GM21360 (cell line): ENCODE data around the gene SRMS.
"Not testable (repeated sequence)": the region's sequence is repeated elsewhere in the genome, so short reads cannot be mapped to it uniquely, and the experiment has no call there.

Experiments used
- ATAC-seq: cut with Tn5 transposase; IDR thresholded peaks from one replicate; pipeline ENCODE4 v1.9.1; 2021; ENCODE audit warnings: mild to moderate bottlenecking, moderate library complexity; ENCODE audit not compliant: unreplicated experiment

Gene SRMS

DNA sequence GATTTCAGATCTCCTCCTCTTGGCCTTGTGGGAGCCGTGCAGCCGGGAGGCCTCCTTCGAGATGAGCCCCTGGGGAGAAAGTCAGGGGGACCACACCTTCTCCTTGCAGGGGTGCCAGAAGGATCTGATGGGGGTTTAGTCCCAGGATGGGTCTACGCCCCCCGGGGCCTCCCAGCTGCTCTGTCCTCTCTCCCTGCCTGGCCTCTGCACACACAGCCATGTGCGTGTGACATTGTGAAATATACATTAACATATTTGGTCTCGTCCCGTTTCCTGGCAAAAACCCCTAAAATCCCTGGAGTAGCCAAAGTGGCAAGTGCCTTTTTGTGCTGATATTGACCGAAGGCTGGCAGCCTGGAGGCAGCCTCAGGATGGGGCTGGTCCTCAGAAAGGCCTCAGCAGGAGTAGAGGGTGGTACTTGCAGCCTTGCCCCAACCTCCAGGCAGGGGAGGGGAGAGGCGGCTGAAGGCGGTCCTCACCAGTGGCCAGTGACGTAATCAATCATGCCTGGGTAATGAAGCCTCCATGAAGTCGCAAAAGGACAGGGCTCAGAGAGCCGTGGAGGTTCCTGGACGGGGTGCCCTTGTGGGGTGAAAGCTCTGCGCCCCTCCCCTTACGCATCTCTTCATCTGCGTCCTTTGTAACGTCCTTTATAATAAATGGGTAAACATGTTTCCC, 31.6 kb upstream of the SRMS start:
- no peak for ATAC-seq

DNA sequence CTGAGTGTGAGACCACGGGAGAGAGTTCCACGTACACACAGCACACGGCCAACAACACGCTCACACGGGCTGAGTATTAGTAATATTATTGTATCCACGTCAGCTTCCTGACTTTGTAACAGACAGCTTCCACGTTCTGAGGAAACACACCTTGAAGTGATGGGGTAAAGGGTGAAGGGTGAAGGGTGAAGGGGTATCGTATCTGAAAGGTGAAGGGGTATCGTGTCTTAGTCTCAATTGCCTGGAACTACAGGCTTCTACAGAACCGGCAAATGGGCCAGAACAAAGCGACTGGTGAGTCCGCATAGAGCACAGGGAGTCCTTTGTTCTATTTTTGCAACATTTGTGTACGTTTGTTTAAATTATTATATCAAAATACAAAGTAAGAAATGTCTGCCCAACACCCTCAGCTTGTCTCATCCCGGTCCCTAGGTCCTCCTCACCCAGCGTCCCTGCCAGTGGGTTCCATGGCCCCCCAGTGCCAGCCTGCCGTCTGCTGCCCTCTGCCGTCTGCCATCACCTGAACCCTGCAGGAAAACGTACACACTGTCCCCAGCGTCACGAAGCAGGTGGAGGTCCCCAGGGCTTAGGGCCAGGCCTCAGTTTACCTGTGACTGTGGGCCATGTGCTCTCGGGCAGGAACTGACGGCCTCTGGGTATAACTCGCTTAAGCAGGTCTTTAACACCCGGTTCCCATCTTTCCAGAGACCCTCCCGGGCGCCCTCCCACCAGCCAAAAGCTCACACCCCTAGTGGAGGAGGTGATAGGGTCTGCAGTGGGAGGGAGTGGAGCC, 30.9 kb upstream of the SRMS start:
- ATAC-seq, result no peak

DNA sequence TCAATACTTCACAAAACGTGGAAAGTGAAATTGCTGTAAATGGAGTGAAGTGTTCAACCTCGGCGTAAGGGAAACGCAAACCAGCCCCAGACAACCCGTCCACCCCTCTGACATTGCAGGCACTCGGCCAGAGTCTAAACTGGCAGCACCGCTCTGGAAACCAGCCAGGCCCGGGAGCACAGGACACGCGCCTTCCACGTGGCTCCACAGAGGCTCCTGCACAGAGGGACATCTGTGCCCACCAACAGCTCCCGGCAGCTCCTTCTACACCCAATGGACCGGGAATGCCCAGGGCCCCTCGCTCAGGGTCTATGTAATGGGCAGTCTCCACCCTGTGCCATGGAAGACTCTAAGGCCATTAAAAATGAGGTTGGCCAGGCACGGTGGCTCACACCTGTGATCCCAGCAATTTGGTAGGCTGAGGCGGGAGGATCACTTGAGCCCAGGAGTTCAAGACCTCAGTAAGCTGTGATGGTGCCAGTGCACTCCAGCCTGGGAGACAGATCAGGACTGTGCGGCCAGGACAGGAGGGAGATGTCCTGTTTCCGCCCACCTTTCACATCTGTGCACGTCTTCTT, 29.9 kb upstream of the SRMS start:
- ATAC-seq, result no peak

GRCh38 chr20:63576311-63576710, 28.8 kb upstream of the SRMS start:
- ATAC-seq, result no peak

DNA sequence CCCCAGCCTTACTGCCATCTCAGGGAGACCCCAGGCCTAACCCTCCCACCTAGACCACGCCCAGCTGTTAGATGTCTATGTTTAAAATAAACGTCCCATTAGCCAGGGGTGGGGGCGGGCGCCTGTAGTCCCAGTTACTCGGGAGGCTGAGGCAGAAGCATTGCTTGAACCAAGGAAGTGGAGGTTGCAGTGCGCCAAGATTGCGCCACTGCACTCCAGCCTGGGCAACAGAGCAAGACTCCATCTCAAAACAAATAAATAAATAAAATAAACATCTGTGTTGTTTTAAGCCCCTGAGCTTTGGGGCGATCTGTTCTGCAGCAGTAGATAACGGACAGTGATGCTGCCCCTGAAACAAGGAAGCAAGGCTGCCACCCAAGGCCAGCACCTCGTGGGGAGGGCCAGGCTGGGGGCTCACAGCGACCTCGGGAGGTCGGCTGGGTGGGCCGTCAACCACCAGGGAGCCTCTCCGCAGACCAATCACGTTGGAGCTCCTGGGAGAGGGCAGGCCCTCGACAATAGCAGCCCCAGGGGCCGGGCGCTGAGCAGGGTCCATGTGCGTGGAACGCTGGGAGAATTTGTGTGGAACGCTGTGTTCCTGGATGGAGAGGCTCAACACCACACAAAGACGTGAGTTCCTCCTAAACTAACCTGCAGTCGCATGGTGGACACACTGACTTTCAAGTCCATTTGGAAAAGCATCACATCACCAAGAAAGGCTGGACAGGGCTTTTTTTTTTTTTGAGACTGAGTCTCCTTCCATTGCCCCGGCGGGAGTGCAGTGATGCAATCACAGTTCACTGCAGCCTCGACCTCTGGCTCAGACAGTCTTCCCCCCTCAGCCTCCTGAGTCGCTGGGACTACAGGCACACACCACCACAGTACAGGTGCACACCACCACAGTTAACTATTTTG, 27.5 kb upstream of the SRMS start:
- no peak for ATAC-seq

- ATAC-seq, result peak; percentile 48
These were observed 26.7 kb upstream of the SRMS start, which contains the start of gene HELZ2 for GRCh38 chr20:63574156-63574828. HELZ2 (minus strand) TSS chr20:63574239; CDS start chr20:63572385, 1,854 bp downstream.

GRCh38 chr20:63573647-63574131, 26.1 kb upstream of the SRMS start:
- no peak for ATAC-seq

GRCh38 chr20:63572788-63573646, 25.5 kb upstream of the SRMS start:
- ATAC-seq, result no peak

- no peak for ATAC-seq
These were observed 24.7 kb upstream of the SRMS start for GRCh38 chr20:63572071-63572787.

DNA sequence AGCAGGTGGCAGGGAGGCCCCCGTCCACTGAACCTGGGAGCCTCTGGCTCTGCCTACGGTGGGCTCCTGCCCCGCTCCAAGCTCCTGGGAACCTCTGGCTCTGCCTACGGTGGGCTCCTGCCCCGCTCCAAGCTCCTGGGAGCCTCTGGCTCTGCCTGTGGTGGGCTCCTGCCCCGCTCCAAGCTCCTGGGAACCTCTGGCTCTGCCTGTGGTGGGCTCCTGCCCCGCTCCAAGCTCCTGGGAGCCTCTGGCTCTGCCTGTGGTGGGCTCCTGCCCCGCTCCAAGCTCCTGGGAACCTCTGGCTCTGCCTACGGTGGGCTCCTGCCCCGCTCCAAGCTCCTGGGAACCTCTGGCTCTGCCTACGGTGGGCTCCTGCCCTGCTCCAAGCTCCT, 23.5 kb upstream of the SRMS start:
- not testable (repeated sequence) for ATAC-seq

DNA sequence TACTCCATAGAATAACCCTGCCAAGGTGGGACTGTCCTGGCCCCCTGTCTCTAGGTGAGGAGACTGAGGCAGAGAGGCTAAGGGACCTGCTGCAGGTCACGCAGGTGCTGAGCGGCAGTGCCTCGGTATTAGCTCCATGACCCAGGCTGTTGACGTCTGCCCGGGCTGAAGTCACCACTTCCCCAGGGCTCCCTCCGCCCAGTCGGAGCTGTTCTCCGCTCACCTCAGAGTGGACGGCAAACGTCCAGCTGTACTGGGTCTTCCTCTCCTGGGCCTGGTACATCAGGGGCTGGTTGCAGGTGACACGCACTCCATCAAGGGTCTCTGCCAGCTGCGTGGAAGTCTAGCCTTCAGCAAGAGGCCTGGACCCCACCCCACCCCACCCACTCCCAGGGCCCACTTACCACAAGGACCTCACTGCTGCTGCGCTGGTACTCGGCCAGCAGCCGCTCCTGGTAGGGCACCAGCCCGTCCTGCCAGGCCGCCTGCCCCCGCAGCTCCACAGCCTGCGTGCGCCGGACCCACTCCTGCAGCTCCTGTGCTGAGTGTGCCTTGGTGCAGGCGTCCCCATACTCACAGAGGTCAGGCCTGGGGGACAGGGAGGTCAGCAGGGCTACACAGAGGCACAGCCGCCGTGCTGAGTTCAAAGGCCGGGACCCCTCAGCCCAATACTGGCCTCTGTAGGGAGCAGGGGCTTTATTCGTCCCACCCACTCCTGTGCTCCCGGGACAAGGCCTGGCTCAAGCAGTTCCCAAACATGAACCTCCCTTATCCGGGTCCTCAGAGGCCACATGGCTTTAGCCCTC, 22.9 kb upstream of the SRMS start:
- ATAC-seq, result no peak

DNA sequence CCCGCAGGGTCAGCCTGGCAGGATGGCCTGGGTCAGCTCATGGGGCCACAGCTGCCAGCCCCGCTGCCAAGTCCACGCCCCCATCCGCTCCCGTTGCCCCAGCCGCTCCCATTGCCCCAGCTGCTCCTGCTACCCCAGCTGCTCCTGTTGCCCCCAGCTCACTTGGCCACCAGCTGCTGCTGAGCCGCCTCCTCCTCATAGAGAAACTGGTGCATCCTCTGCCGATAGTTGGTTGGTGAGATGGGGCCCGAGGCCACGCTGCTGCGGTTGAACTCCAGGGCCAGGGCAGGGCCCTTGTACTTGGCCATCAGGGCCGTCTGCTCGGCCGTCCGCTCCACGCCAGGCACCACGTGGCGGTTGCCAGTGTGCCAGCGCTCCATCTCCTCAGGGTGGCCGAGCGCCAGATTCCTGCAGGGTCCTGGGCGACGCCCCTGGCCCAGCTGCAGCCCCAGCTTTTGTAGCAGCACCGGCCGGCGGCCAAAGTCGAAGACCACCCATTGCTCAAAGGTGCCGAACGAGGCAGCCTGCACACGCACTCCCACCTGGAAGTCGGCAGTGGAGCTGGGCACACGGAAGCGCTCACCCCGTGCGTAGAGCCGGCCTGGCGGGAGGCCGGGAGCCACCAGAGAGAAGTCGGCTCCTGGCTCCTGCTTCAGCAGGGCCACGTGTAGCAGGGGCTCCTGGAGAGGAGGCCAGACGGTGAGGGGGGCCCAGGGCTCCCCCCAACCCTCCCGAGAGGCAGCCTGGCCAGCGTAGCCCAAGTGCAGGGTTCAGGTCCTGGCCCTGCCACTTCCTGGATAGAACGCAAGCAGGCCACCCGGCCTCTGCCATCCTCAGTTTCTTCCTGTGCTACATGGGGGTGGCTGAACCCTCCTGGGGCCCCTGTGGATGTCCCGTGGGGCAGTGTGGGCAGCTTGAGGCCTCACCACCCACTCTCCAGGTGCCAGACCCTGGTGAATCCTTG, 21.7 kb upstream of the SRMS start:
- ATAC-seq, result no peak

- peak; percentile 5 for ATAC-seq
These were observed 20.8 kb upstream of the SRMS start for GRCh38 chr20:63568170-63568981.

DNA sequence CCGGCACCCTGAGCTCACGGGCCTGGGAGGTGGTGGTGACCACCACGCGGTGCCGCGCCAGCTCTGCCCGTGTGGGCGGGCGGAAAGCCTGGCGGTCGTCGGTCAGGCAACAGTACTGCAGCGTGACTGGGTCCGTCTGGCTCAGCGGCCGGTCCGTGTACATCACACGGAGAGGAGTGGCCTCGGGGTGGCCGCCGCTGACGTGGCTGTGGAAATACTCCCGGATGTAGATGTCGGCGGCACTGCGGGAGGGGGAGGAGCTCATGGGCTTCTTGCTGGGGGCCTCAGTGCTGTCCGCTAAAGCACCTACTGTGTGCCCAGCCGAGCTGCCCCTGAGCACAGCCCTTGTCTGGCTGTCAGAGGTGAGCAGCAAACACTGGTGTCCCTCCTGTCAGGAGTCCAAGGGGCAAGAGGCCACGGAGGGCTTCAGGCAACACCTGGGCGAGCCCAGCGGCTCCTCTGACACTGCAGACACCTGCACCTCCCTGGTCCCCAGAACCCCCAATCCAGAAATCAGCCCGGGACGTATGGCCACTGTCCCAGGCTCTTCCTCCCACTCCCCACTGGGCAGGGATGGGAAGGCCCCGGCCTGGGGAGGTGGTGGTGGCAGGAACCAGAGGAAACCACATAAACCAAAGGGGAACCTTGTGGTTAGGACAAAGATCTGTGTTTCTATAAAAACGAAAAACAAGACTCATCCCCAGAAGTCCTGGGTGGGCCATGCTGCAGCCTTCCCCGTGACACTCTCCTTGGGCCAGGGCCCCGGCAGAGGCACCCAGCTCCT, 20.0 kb upstream of the SRMS start:
- ATAC-seq, result peak; percentile 63

DNA sequence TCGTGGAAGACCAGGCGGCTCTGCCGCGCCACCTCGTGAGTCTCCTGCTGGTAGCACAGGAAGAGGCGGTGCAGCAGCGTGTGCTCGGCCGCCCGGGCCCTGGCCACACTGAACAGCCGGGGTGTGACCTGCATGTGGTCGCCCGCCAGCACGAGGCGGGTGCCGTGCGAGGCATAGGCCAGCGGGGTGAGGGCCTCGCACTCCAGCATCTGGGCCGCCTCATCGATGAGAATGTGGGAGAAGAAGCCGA, 19.5 kb upstream of the SRMS start:
- no peak for ATAC-seq
